ENCODE data around the gene OBP2A. TPM values are rescaled to one million over a fixed set of nuclear protein-coding genes. Genes with fewer than 3 reads are reported as not detected.
A peak's percentile ranks its signal among the peaks of the same experiment; 100 is the strongest.
"Not testable (repeated sequence)": the region's sequence is repeated elsewhere in the genome, so short reads cannot be mapped to it uniquely, and the experiment has no call there.

OBP2A gene
- total RNA-seq (2022), result not detected in 2 replicates
- not detected for Bru-seq, nascent RNA
- not detected for BruChase-seq, experiment 1, labeled RNA remaining after a 6-hour chase
- not detected for BruChase-seq, experiment 2, labeled RNA remaining after a 2-hour chase
- long read RNA-seq, result 0 reads

- H3K9me3 Mint-ChIP-seq (ENCODE audit: low read depth, unreplicated experiment); H3K36me3 Mint-ChIP-seq (ENCODE audit: insufficient read depth, unreplicated experiment); intact Hi-C loops (cut with micrococcal nuclease; ENCODE audit: unreplicated experiment); BruUV-seq (replicated peaks); H3K27ac Mint-ChIP-seq (ENCODE audit: unreplicated experiment); H3K4me3 Mint-ChIP-seq (ENCODE audit: low read depth, unreplicated experiment); H3K4me1 Mint-ChIP-seq (ENCODE audit: low read depth, unreplicated experiment); DNase-seq; CTCF ChIA-PET: not testable (repeated sequence)
- peaks cover 34% of the 10 kb centered on the region for H3K27me3 Mint-ChIP-seq (ENCODE audit: unreplicated experiment)
These were observed at the start of gene OBP2A for GRCh38 chr9:135545646-135546176. TSS of gene OBP2A (plus strand) at chr9:135546126. CDS start at chr9:135546181, 55 bp downstream.

GRCh38 chr9:135498381-135499126, 47.4 kb upstream of the OBP2A start:
- intact Hi-C loops (cut with micrococcal nuclease; ENCODE audit: unreplicated experiment), result no loop called here
- no peaks in the 10 kb centered on the region for H3K27me3 Mint-ChIP-seq (ENCODE audit: unreplicated experiment)
- BruUV-seq (replicated peaks), result no TSS peak
- no peaks in the 10 kb centered on the region for H3K9me3 Mint-ChIP-seq (ENCODE audit: low read depth, unreplicated experiment)
- TF ChIP-seq CTCF (IDR thresholded peaks at IDR 0.05; ENCODE audit: unreplicated experiment), result no peak
- no peak overlapping the region for H3K4me3 Mint-ChIP-seq (ENCODE audit: low read depth, unreplicated experiment)
- no peak overlapping the region for H3K27ac Mint-ChIP-seq (ENCODE audit: unreplicated experiment)
- no peak for DNase-seq
- no peaks in the 10 kb centered on the region for H3K4me1 Mint-ChIP-seq (ENCODE audit: low read depth, unreplicated experiment)
- CTCF ChIA-PET, result no interaction called here
- H3K36me3 Mint-ChIP-seq (ENCODE audit: insufficient read depth, unreplicated experiment), result peaks cover 36% of the 10 kb centered on the region

GRCh38 chr9:135499326-135500070, 46.4 kb upstream of the OBP2A start:
- intact Hi-C loops (cut with micrococcal nuclease; ENCODE audit: unreplicated experiment), result no loop called here
- H3K4me1 Mint-ChIP-seq (ENCODE audit: low read depth, unreplicated experiment), result no peaks in the 10 kb centered on the region
- CTCF ChIA-PET, result no interaction called here
- DNase-seq, result peak; percentile 84
- peak overlapping the region; percentile 87 for H3K4me3 Mint-ChIP-seq (ENCODE audit: low read depth, unreplicated experiment)
- peaks cover 37% of the 10 kb centered on the region for H3K36me3 Mint-ChIP-seq (ENCODE audit: insufficient read depth, unreplicated experiment)
- no peaks in the 10 kb centered on the region for H3K27me3 Mint-ChIP-seq (ENCODE audit: unreplicated experiment)
- BruUV-seq (replicated peaks), result no TSS peak
- no peaks in the 10 kb centered on the region for H3K9me3 Mint-ChIP-seq (ENCODE audit: low read depth, unreplicated experiment)
- peak overlapping the region; percentile 44 for H3K27ac Mint-ChIP-seq (ENCODE audit: unreplicated experiment)
- TF ChIP-seq CTCF (IDR thresholded peaks at IDR 0.05; ENCODE audit: unreplicated experiment), result no peak

GRCh38 chr9:135500071-135500524, 45.8 kb upstream of the OBP2A start:
- H3K36me3 Mint-ChIP-seq (ENCODE audit: insufficient read depth, unreplicated experiment), result peaks cover 43% of the 10 kb centered on the region
- no peak for DNase-seq
- intact Hi-C loops (cut with micrococcal nuclease; ENCODE audit: unreplicated experiment), result no loop called here
- H3K27ac Mint-ChIP-seq (ENCODE audit: unreplicated experiment), result peak overlapping the region; percentile 74
- BruUV-seq (replicated peaks), result no TSS peak
- TF ChIP-seq CTCF (IDR thresholded peaks at IDR 0.05; ENCODE audit: unreplicated experiment), result no peak
- H3K4me1 Mint-ChIP-seq (ENCODE audit: low read depth, unreplicated experiment), result no peaks in the 10 kb centered on the region
- H3K9me3 Mint-ChIP-seq (ENCODE audit: low read depth, unreplicated experiment), result no peaks in the 10 kb centered on the region
- H3K27me3 Mint-ChIP-seq (ENCODE audit: unreplicated experiment), result no peaks in the 10 kb centered on the region
- peak overlapping the region; percentile 87 for H3K4me3 Mint-ChIP-seq (ENCODE audit: low read depth, unreplicated experiment)
- CTCF ChIA-PET, result no interaction called here
